HepG2 (cell line): ENCODE data around the gene MPC1.
A peak's percentile ranks its signal among the peaks of the same experiment; 100 is the strongest.

ENCODE experiments used
- MAFK ChIP-seq, 2 experiments: IDR thresholded peaks in 1 of 2; conservative IDR thresholded peaks in 1 of 2; 2 replicates each; pipeline ENCODE4 v1.6.1; 2011; ENCODE audit warnings: improper control_type of control experiment in 2 of 2, low read length in 2 of 2
- MTA1 ChIP-seq: sonication (generic); formaldehyde crosslinking; IDR thresholded peaks from 2 replicates; pipeline ENCODE4 v1.4.0; 2020; ENCODE audit warnings: missing genetic modification reagents, mild to moderate bottlenecking, borderline replicate concordance
- MXD4 ChIP-seq: IDR thresholded peaks from 2 replicates; pipeline ENCODE4 v1.6.1; 2016; ENCODE audit warnings: mild to moderate bottlenecking, missing biosample characterization, missing genetic modification reagents
- NCOR1 ChIP-seq: fragments of 200-600 bp; sonication (generic); IDR thresholded peaks from 2 replicates; pipeline ENCODE4 v1.7.0; 2017; ENCODE audit warnings: antibody characterized with exemption, low read length, borderline replicate concordance
- POLR2AphosphoS2 ChIP-seq: IDR thresholded peaks from 2 replicates; pipeline ENCODE4 v1.6.1; 2011; ENCODE audit warnings: low read depth, low read length, improper control_type of control experiment
- RAD21 ChIP-seq: fragments of 450-650 bp; formaldehyde crosslinking; IDR thresholded peaks from 2 replicates; pipeline ENCODE4 v1.5.0; 2020; ENCODE audit warnings: mild to moderate bottlenecking
- RFX5 ChIP-seq: IDR thresholded peaks from 2 replicates; pipeline ENCODE4 v1.6.1; 2011; ENCODE audit warnings: low read depth, low read length, improper control_type of control experiment
- ZKSCAN1 ChIP-seq: fragments of 150-350 bp; IDR thresholded peaks from 2 replicates; pipeline ENCODE4 v1.6.1; 2014; ENCODE audit warnings: low read length
- ZNF232 ChIP-seq: sonication (generic); formaldehyde crosslinking; IDR thresholded peaks from 2 replicates; pipeline ENCODE4 v1.4.0; 2020; ENCODE audit warnings: missing genetic modification reagents, borderline replicate concordance
- TF ChIP-seq, protein P1 (sequence below): sonication (generic); formaldehyde crosslinking; IDR thresholded peaks from 2 replicates; pipeline ENCODE4 v1.4.0; 2020; ENCODE audit warnings: low read depth, mild to moderate bottlenecking, missing genetic modification reagents
- TF ChIP-seq, protein P2 (sequence below), 2 experiments: IDR thresholded peaks; 2 replicates each; pipeline ENCODE4 v1.6.1; 2011 to 2012; ENCODE audit warnings: low read length in 2 of 2, borderline replicate concordance in 1 of 2, low read depth in 1 of 2, mild to moderate bottlenecking in 1 of 2, moderate library complexity in 1 of 2

DNA sequence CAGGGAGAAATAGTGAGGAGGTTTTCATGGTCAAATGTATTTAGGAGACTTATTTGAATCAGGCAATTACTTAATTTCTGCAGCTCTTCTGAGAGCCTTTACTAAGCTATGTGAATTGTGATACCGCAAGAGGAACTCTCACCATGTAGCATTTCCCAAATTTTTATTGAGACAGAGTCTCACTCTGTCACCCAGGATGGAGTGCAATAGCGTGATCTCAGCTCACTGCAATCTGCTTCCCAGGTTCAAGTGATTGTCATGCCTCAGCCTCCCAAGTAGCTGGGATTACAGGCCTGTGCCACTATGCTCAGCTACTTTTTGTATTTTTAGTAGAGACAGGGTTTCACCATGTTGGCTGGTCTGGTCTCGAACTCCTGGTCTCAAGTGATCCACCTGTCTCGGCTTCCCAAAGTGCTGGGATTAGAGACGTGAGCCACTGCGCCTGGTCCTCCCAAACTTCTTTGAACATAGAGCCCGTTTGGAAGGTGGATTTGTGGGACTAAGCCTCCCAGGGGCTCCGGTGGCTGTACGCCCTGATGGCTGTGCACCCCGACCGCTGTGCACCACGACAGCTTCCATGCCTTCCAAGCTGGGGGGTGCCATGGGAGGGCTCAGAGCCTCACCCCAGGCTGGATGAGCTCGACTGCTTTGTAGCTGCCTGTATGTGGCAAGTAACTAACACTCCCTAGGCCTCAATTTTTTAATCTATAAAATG lies 5.7 kb upstream of the MPC1 start:
- TF ChIP-seq ZNF232 (CRISPR knock-in tag), result no peak
- TF ChIP-seq NCOR1, result no peak
- no peak; the same call in 1 of the 2 replicates for TF ChIP-seq MTA1
- no peak for TF ChIP-seq RAD21
- no peak for TF ChIP-seq ZKSCAN1
- TF ChIP-seq RFX5, result no peak
- TF ChIP-seq, protein P1, sequence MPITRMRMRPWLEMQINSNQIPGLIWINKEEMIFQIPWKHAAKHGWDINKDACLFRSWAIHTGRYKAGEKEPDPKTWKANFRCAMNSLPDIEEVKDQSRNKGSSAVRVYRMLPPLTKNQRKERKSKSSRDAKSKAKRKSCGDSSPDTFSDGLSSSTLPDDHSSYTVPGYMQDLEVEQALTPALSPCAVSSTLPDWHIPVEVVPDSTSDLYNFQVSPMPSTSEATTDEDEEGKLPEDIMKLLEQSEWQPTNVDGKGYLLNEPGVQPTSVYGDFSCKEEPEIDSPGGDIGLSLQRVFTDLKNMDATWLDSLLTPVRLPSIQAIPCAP (CRISPR knock-in tag), result no peak
- TF ChIP-seq, protein P2, sequence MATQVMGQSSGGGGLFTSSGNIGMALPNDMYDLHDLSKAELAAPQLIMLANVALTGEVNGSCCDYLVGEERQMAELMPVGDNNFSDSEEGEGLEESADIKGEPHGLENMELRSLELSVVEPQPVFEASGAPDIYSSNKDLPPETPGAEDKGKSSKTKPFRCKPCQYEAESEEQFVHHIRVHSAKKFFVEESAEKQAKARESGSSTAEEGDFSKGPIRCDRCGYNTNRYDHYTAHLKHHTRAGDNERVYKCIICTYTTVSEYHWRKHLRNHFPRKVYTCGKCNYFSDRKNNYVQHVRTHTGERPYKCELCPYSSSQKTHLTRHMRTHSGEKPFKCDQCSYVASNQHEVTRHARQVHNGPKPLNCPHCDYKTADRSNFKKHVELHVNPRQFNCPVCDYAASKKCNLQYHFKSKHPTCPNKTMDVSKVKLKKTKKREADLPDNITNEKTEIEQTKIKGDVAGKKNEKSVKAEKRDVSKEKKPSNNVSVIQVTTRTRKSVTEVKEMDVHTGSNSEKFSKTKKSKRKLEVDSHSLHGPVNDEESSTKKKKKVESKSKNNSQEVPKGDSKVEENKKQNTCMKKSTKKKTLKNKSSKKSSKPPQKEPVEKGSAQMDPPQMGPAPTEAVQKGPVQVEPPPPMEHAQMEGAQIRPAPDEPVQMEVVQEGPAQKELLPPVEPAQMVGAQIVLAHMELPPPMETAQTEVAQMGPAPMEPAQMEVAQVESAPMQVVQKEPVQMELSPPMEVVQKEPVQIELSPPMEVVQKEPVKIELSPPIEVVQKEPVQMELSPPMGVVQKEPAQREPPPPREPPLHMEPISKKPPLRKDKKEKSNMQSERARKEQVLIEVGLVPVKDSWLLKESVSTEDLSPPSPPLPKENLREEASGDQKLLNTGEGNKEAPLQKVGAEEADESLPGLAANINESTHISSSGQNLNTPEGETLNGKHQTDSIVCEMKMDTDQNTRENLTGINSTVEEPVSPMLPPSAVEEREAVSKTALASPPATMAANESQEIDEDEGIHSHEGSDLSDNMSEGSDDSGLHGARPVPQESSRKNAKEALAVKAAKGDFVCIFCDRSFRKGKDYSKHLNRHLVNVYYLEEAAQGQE (IDR thresholded peaks at IDR 0.05; ENCODE audit: borderline replicate concordance in 1 of 2, low read depth in 1 of 2, low read length in 2 of 2), result no peak
- 0 out of 2 replicates have a peak, but pooled peaks have one; percentile 38 for TF ChIP-seq MXD4 (CRISPR knock-in tag)
- no peak for TF ChIP-seq MAFK (conservative IDR thresholded peaks at IDR 0.05 in 1 of 2, IDR thresholded peaks at IDR 0.05 in 1 of 2; ENCODE audit: low read length in 2 of 2)
- TF ChIP-seq POLR2AphosphoS2, result no peak
